Measurements from ENCODE around the gene TPCN2.

DNA sequence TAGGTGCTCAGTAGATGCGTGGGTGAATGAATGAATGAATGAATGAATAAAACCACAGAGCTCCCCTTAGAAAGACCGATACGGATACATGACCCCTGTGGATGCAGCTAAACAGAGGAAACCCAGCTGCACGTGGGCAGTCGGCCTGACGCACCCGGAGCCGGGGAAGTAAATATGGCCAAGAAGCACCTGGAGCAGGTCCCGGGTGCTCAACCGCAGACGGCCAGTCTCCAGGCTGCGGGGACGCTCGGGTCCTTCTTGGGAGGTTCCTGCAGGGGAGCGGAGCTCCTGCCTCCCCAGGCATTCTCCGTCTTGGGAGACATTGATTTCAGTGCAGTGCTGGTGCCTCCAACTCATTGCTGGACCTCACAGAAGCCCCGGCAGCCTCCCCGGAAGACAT is 11.7 kb upstream of the TPCN2 start:
- TF ChIP-seq, protein P1, sequence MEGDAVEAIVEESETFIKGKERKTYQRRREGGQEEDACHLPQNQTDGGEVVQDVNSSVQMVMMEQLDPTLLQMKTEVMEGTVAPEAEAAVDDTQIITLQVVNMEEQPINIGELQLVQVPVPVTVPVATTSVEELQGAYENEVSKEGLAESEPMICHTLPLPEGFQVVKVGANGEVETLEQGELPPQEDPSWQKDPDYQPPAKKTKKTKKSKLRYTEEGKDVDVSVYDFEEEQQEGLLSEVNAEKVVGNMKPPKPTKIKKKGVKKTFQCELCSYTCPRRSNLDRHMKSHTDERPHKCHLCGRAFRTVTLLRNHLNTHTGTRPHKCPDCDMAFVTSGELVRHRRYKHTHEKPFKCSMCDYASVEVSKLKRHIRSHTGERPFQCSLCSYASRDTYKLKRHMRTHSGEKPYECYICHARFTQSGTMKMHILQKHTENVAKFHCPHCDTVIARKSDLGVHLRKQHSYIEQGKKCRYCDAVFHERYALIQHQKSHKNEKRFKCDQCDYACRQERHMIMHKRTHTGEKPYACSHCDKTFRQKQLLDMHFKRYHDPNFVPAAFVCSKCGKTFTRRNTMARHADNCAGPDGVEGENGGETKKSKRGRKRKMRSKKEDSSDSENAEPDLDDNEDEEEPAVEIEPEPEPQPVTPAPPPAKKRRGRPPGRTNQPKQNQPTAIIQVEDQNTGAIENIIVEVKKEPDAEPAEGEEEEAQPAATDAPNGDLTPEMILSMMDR (IDR thresholded peaks at IDR 0.05; ENCODE audit: insufficient read depth, low read depth, low read length) = no peak
- TF ChIP-seq EZH2 (IDR thresholded peaks at IDR 0.05; ENCODE audit: insufficient read depth, low read length) = no peak
